ENCODE data around the gene MERTK. TPM values are rescaled to one million over a fixed set of nuclear protein-coding genes. Genes with fewer than 3 reads are reported as not detected.

MERTK gene
- total RNA-seq, 1 donor = under 0.01 TPM

DNA sequence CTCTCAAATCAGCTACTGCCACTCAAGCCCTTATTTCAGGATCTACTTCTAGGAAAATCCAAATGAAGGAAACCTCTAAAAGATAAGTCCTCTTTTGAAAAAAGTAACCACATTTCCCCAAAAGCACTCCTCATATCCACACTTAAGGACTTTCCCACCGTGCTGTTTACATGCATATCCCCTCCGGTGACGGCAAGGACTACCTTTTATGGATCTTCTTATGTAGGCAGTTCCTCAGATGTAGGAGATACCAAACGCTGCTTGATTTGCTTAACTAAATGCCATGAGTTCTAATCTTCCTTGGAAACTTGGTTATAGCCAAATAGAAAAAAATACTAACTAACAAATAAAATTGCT is 149.8 kb downstream of the MERTK start:
- TF ChIP-seq, protein P1, sequence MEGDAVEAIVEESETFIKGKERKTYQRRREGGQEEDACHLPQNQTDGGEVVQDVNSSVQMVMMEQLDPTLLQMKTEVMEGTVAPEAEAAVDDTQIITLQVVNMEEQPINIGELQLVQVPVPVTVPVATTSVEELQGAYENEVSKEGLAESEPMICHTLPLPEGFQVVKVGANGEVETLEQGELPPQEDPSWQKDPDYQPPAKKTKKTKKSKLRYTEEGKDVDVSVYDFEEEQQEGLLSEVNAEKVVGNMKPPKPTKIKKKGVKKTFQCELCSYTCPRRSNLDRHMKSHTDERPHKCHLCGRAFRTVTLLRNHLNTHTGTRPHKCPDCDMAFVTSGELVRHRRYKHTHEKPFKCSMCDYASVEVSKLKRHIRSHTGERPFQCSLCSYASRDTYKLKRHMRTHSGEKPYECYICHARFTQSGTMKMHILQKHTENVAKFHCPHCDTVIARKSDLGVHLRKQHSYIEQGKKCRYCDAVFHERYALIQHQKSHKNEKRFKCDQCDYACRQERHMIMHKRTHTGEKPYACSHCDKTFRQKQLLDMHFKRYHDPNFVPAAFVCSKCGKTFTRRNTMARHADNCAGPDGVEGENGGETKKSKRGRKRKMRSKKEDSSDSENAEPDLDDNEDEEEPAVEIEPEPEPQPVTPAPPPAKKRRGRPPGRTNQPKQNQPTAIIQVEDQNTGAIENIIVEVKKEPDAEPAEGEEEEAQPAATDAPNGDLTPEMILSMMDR (IDR thresholded peaks at IDR 0.05; ENCODE audit: insufficient read depth, low read depth, low read length) = no peak
- H3K4me3 ChIP-seq (ENCODE audit: low read depth, low read length) = no peak overlapping the region

DNA sequence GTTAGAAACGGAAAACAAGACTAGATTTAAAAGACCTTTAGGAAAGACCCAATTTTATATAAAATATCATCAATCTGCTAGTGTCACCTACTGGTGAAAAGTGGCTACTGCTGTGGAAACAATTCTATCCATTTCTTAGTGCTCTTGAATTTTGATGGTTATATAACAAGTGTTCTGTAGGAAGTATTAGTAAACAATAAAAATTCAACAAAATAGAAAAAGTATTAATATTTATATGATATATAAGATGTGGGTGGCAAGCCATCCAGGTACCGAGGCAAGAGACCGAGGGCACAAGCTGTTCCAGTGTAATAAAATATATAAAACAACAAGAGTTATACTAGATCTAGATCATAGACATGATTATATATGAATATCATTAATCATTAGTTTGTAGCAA is 150.5 kb downstream of the MERTK start:
- TF ChIP-seq, protein P1 (IDR thresholded peaks at IDR 0.05; ENCODE audit: insufficient read depth, low read depth, low read length) = peak; percentile 73
- H3K4me3 ChIP-seq (ENCODE audit: low read depth, low read length) = no peak overlapping the region
- DNase-seq (ENCODE audit: low read depth) = peak; percentile 70

More for the DNA sequence above, 149.8 kb downstream of the MERTK start:
- DNase-seq (ENCODE audit: low read depth) = no peak

DNA sequence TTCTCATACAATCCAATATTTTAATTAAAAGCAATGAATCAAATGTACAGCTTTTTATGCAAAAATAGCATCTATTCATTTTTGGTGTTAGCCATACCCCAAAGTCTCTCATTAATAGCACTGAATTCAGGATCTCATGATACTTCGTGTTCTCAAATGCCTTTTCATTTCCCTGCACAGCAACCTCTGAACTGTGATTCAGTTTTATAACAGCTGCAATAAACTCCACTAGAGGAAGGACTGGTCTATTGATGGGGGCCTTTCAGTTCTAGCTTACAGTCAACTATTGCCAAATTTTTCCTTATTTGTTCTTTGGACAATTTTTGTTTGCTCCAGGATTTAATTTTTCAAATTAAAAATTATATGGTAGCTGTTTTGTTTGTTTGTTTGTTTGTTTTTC is 151.9 kb downstream of the MERTK start:
- DNase-seq (ENCODE audit: low read depth) = no peak
- no peak overlapping the region for H3K4me3 ChIP-seq (ENCODE audit: low read depth, low read length)
- TF ChIP-seq, protein P1 (IDR thresholded peaks at IDR 0.05; ENCODE audit: insufficient read depth, low read depth, low read length) = no peak

DNA sequence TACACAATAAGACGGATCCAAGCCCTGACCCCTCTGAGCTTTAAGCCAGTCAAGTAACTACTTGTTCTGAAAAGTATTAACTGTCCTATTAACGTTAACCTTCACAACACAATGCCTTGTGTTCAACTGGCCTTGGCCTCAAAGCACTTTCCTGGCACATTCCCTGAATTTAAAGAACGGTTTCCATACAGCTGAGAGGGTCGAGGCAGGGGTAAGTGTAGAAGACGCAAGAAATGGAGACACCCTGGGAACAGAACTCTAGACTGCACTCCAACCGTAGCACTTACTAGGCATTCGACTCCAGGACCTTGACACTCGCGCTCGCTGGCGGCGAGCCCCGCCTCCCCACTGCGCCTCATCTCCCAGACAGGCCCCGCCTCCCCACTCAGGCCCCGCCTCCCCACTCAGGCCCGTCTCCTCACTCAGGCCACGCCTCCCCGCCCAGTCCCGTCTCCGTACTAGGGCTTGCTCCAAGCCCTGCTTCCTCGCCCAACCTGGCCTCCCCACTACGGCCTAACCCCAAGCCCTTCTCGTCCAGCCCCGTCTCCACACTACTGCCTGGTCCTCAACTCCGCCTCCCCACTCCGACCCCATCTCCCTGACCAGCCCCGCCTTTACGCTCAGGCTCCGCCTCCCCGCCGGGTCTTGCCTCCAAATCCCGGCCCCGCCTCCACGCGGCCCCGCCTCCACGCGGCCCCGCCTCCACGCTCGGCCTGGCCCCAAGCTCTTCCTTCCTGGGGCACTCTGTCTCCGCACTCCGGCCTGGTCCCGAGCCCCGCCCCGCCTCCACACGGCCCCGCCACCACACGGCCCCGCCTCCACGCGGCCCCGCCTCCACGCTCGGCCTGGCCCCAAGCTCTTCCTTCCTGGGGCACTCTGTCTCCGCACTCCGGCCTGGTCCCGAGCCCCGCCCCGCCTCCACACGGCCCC is 155.8 kb downstream of the MERTK start:
- peak overlapping the region; percentile 80 for H3K4me3 ChIP-seq (ENCODE audit: low read depth, low read length)
- TF ChIP-seq, protein P1 (IDR thresholded peaks at IDR 0.05; ENCODE audit: insufficient read depth, low read depth, low read length) = no peak
- DNase-seq (ENCODE audit: low read depth) = peak; percentile 97

DNA sequence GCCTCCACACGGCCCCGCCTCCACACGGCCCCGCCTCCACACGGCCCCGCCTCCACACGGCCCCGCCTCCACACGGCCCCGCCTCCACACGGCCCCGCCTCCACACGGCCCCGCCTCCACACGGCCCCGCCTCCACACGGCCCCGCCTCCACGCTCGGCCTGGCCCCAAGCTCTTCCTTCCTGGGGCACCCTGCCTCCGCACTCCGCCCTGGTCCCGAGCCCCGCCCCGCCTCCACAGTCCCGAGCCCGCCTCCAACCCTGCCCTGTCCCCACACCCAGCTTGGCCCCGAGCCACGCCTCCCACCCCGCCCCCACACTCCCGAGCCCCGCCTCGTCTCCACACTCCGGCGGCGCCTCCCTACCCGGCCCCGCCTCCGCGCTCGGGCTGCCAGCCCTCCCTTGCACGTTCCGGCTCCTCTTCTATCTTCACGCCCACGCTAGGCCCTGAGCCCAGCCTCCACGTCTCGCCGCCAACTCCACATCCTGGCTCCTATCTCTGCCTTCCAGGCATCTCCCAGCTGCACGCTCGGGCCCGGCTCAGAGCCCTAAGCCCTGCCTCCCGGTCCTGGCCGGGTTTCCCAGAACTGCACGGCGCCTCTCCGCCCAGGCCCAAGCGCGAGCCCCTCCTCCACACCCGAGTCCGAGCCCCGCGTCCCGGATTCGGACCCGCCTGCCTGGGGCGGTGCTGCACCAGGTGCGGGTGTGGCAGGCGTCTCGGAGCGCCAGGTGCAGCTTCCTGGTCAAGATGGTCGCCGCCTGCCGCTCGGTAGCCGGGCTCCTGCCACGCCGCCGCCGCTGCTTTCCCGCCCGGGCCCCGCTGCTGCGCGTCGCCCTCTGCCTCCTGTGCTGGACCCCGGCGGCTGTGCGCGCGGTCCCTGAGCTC is 156.7 kb downstream of the MERTK start, which contains the start of gene TMEM87B:
TSS of gene TMEM87B (plus strand) at position 423 of the 883 bp plus-strand sequence. CDS start at position 746, 323 bp downstream.
- TF ChIP-seq, protein P1 (IDR thresholded peaks at IDR 0.05; ENCODE audit: insufficient read depth, low read depth, low read length) = no peak
- DNase-seq (ENCODE audit: low read depth) = peak; percentile 98
- peak within 1 kb of the TSS; percentile 94 for H3K4me3 ChIP-seq (ENCODE audit: low read depth, low read length)

DNA sequence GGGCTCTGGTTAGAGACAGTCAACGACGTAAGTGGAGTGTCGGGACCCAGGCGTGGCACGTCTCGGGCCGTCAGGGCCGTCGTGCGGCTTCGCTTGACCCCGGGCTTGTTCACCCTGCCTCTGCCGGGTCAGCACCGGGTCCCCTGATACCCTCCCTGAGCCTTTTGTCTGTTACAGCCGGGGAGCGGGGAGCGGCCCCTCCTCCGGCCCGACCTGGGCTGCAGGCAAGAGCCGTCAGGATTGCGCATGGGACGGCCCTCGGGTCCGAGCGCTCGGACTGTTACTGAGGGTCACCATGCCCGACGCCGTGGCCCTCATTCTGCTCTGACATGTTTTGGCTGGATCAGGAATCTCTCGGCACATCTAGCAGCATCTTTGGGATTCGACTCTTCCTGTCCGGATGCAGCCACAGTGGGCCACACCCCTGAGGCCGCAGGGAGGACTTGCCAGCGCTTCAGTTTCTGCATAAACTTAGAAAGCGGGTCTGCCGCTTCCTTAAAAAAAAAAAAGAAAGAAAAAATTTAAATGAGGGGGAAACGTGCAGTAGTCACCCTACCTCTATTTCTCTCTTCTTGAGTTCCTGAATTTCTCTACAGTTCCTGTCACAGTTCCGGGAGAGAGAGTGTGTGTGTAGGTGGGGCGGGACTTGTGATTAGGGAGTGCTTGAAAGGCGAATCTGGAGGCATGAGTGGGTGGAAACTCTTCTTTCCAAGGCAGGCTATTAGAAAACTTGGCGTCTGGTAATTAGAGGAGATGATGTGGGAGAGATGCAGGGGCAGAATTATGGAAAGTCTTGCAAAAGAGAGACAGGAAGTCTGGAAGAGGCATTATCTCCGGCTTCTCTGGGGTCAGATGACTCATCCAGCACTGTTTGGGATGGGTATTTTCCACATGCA is 157.6 kb downstream of the MERTK start:
- TF ChIP-seq, protein P1 (IDR thresholded peaks at IDR 0.05; ENCODE audit: insufficient read depth, low read depth, low read length) = no peak

More for the DNA sequence above, 157.6 kb downstream of the MERTK start:
- DNase-seq (ENCODE audit: low read depth) = peak; percentile 98
- peak overlapping the region; percentile 94 for H3K4me3 ChIP-seq (ENCODE audit: low read depth, low read length)

Measured in fibroblast of villous mesenchyme (primary cell).